GM12892 (cell line): ENCODE results near the gene EIF1.

Experiments used
- POLR2A ChIP-seq: IDR thresholded peaks from 2 replicates; pipeline ENCODE4 v1.6.1; 2011; ENCODE audit warnings: low read depth, low read length, control low read depth
- POLR2AphosphoS5 ChIP-seq: IDR thresholded peaks from 2 replicates; pipeline ENCODE4 v1.6.1; 2011; ENCODE audit warnings: low read depth, low read length, control low read depth
- TAF1 ChIP-seq: IDR thresholded peaks from 2 replicates; pipeline ENCODE4 v1.6.1; 2011; ENCODE audit warnings: low read depth, mild to moderate bottlenecking, control low read depth, low read length, borderline replicate concordance

GRCh38 chr17:41725134-41725533 is 36.4 kb downstream of the EIF1 start:
- no peak for TF ChIP-seq POLR2A
- no peak for TF ChIP-seq TAF1
- no peak for TF ChIP-seq POLR2AphosphoS5
